ENCODE measurements around the gene TDRD9. TPM values are rescaled to one million over a fixed set of nuclear protein-coding genes. Genes with fewer than 3 reads are reported as not detected.

TDRD9 gene
- total and polyA plus RNA-seq, 2 experiments from 2014 or later, result not detected

DNA sequence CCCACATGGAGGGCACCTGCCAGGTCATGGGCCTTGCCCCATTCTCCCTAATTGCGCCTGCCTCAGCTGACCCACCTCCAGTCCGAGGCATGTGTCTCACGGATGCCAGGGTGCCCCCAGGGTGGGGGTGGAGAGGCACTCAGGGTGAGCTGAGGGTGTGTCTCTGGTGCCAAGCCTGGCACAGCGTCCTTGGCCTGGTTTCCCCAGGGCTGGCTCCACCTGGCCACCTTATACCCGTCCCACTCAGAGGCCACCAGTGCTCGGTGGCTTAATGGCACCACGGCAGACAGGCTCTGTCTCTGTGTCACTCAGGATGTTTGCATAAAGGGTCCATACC, 33.6 kb upstream of the TDRD9 start:
- H3K27me3 ChIP-seq (replicated peaks; ENCODE audit: insufficient read depth), result no peaks in the 10 kb centered on the region
- no peaks in the 10 kb centered on the region for H3K9me3 ChIP-seq (ENCODE audit: low read depth)
- no peaks in the 10 kb centered on the region for H3K36me3 ChIP-seq (ENCODE audit: low read depth)
- no peaks in the 10 kb centered on the region for H3K4me1 ChIP-seq (ENCODE audit: insufficient read depth)
- no peaks in the 10 kb centered on the region for H3K79me2 ChIP-seq (ENCODE audit: insufficient read depth)
- in situ Hi-C loops (cut with MboI), result no loop called here
- no peaks in the 10 kb centered on the region for H4K20me1 ChIP-seq (ENCODE audit: insufficient read depth)
- no peaks in the 10 kb centered on the region for H3K9me2 ChIP-seq (ENCODE audit: insufficient read depth)
- no peak overlapping the region for H3K4me3 ChIP-seq
- DNase-seq, result no peak
- H3F3A ChIP-seq (ENCODE audit: insufficient read depth), result no peaks in the 10 kb centered on the region
- no peak overlapping the region for H3K27ac ChIP-seq
- H2AFZ ChIP-seq, result no peak overlapping the region
- H3K9ac ChIP-seq, result no peak overlapping the region
- 64 to 65% methylated on average over 7 of the region's 7 CpGs for WGBS, 2 experiments (ENCODE audit: low coverage in 1 of 2, low lambda C conversion rate in 2 of 2, missing lambda C conversion rate in 2 of 2)
- no peak overlapping the region for H3K4me2 ChIP-seq (ENCODE audit: unreplicated experiment)
- TF ChIP-seq EZH2 (IDR thresholded peaks at IDR 0.05; ENCODE audit: insufficient read depth, poor library complexity, severe bottlenecking) (no peak), EZH2phosphoT487 (IDR thresholded peaks at IDR 0.05; ENCODE audit: insufficient read depth, low read depth) (no peak)

DNA sequence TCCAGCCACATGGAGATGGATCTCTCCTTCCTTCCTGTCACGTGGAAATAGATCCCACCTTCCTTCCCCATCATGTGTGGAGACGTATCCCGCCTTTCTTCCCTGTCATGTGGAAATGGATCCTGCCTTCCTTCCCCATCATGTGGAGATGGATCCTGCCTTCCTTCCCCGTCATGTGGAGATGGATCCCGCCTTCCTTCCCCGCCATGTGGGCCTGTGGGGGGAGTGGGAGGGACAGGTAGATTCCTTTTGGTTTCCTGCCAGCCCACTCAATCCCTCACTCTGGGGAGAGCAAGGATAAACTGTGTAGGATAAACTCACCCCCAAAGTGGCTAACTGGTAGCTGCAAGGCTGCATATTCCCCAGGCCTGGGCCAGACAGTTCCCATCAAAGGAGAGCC, 31.7 kb upstream of the TDRD9 start:
- 58 to 73% methylated on average over 6 of the region's 6 CpGs for WGBS, 2 experiments (ENCODE audit: low coverage in 1 of 2, low lambda C conversion rate in 2 of 2, missing lambda C conversion rate in 2 of 2)
- Histone ChIP-seq H3K36me3 (ENCODE audit: low read depth) (no peaks in the 10 kb centered on the region), H3F3A (ENCODE audit: insufficient read depth) (no peaks in the 10 kb centered on the region), H3K27ac (no peak overlapping the region), H3K9me2 (ENCODE audit: insufficient read depth) (no peaks in the 10 kb centered on the region), H3K79me2 (ENCODE audit: insufficient read depth) (no peaks in the 10 kb centered on the region), H4K20me1 (ENCODE audit: insufficient read depth) (no peaks in the 10 kb centered on the region), H3K4me3 (no peak overlapping the region), H3K9ac (no peak overlapping the region), H2AFZ (no peak overlapping the region), H3K4me2 (ENCODE audit: unreplicated experiment) (no peak overlapping the region), H3K4me1 (ENCODE audit: insufficient read depth) (no peaks in the 10 kb centered on the region), H3K9me3 (ENCODE audit: low read depth) (no peaks in the 10 kb centered on the region), H3K27me3 (replicated peaks; ENCODE audit: insufficient read depth) (no peaks in the 10 kb centered on the region)
- no peak for DNase-seq
- TF ChIP-seq EZH2phosphoT487 (IDR thresholded peaks at IDR 0.05; ENCODE audit: insufficient read depth, low read depth) (no peak), EZH2 (IDR thresholded peaks at IDR 0.05; ENCODE audit: insufficient read depth, poor library complexity, severe bottlenecking) (no peak)
- in situ Hi-C loops (cut with MboI), result no loop called here

DNA sequence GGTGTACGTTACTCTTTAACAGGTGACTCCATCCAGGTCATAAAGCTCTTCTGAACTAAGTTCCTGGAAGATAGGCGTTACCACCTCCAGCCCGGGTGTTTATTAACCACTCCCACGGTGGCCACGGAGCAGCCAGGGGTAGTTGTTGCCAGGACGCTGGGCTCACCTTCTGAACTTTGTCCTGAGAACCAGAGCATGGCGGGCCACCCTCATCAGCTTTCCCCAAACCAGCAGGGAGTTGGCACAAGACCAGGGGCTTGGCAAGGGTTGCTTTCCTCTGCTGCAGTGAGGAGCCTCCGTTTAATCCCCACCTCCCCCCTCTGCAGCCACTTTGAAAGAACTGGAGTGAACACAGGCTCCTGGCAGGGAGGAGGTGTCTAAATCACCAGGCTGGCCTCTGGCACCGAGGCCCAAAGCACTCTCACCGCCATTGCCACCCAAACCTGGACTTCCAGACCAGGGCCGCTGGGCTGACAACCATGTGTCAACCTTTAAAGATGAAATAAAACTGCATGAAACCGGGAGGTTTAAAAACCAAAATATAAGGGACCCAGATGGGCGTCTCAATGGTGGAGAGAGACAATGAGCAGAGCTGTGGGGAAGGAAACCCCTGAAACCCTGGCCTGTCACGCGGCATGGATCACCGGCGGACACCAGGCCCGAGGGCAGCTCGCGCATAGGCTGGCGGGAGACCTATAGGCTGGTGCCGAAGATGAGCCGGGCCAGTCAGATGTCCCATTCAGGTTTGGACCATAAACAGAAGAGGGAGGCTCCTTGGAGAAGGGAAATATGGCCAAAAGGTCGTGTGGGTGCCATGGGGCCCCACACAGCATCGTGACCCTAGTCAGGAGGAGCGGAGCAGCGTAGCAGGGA, 30.9 kb upstream of the TDRD9 start:
- no peaks in the 10 kb centered on the region for H3K36me3 ChIP-seq (ENCODE audit: low read depth)
- DNase-seq, result no peak
- no peak overlapping the region for H2AFZ ChIP-seq
- no peaks in the 10 kb centered on the region for H3K9me3 ChIP-seq (ENCODE audit: low read depth)
- H3K4me3 ChIP-seq, result no peak overlapping the region
- TF ChIP-seq EZH2phosphoT487 (IDR thresholded peaks at IDR 0.05; ENCODE audit: insufficient read depth, low read depth) (no peak), EZH2 (IDR thresholded peaks at IDR 0.05; ENCODE audit: insufficient read depth, poor library complexity, severe bottlenecking) (no peak)
- no peak overlapping the region for H3K4me2 ChIP-seq (ENCODE audit: unreplicated experiment)
- H4K20me1 ChIP-seq (ENCODE audit: insufficient read depth), result no peaks in the 10 kb centered on the region
- no peaks in the 10 kb centered on the region for H3K4me1 ChIP-seq (ENCODE audit: insufficient read depth)
- WGBS, 2 experiments (ENCODE audit: low coverage in 1 of 2, low lambda C conversion rate in 2 of 2, missing lambda C conversion rate in 2 of 2), result 69 to 74% methylated on average over 27 of the region's 27 CpGs
- H3K9me2 ChIP-seq (ENCODE audit: insufficient read depth), result no peaks in the 10 kb centered on the region
- H3K79me2 ChIP-seq (ENCODE audit: insufficient read depth), result no peaks in the 10 kb centered on the region
- no peaks in the 10 kb centered on the region for H3F3A ChIP-seq (ENCODE audit: insufficient read depth)
- H3K27ac ChIP-seq, result no peak overlapping the region
- no peak overlapping the region for H3K9ac ChIP-seq
- H3K27me3 ChIP-seq (replicated peaks; ENCODE audit: insufficient read depth), result no peaks in the 10 kb centered on the region
- in situ Hi-C loops (cut with MboI), result no loop called here

DNA sequence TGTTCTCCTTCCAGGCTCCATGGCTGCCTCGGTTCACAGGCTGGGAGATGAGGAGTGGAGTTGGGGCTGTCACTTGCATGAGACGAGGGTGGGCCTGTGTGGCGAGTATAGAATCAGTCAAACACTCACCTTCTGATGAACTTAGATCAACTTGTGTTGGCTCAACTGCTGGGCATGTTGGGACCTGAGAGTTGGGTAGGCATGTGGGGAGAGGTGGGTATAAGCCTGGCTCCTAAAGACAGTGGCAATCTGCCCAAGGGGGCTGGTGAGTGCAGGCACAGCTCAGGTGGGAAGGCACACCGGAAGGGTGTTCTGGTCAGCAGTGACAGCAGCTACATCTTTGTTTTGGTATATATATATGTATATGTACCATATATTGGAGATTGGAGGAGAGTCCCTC, 30.1 kb upstream of the TDRD9 start:
- in situ Hi-C loops (cut with MboI), result no loop called here
- 65 to 77% methylated on average over 4 of the region's 4 CpGs for WGBS, 2 experiments (ENCODE audit: low coverage in 1 of 2, low lambda C conversion rate in 2 of 2, missing lambda C conversion rate in 2 of 2)
- no peak overlapping the region for H3K4me2 ChIP-seq (ENCODE audit: unreplicated experiment)
- H3K9ac ChIP-seq, result no peak overlapping the region
- no peak for TF ChIP-seq EZH2 (IDR thresholded peaks at IDR 0.05; ENCODE audit: insufficient read depth, poor library complexity, severe bottlenecking)
- TF ChIP-seq EZH2phosphoT487 (IDR thresholded peaks at IDR 0.05; ENCODE audit: insufficient read depth, low read depth), result no peak
- no peaks in the 10 kb centered on the region for H3K27me3 ChIP-seq (replicated peaks; ENCODE audit: insufficient read depth)
- no peaks in the 10 kb centered on the region for H3K36me3 ChIP-seq (ENCODE audit: low read depth)
- H2AFZ ChIP-seq, result no peak overlapping the region
- no peaks in the 10 kb centered on the region for H3K4me1 ChIP-seq (ENCODE audit: insufficient read depth)
- no peaks in the 10 kb centered on the region for H3K9me3 ChIP-seq (ENCODE audit: low read depth)
- no peak for DNase-seq
- H4K20me1 ChIP-seq (ENCODE audit: insufficient read depth), result no peaks in the 10 kb centered on the region
- H3K27ac ChIP-seq, result no peak overlapping the region
- no peak overlapping the region for H3K4me3 ChIP-seq
- no peaks in the 10 kb centered on the region for H3K79me2 ChIP-seq (ENCODE audit: insufficient read depth)
- no peaks in the 10 kb centered on the region for H3F3A ChIP-seq (ENCODE audit: insufficient read depth)
- H3K9me2 ChIP-seq (ENCODE audit: insufficient read depth), result no peaks in the 10 kb centered on the region
